HEK293T (cell line): ENCODE data around the gene CLSTN3.
A peak's percentile ranks its signal among the peaks of the same experiment; 100 is the strongest.

Experiments
- CTCF ChIA-PET: fragments of 350-600 bp; formaldehyde crosslinking; extraction: SDS; loops from one replicate; lab custom pipeline; 2021; ENCODE audit warnings: antibody characterized with exemption, inconsistent platforms; lab: Yijun Ruan, JAX
- POLR2A ChIA-PET: fragments of 350-600 bp; formaldehyde crosslinking; extraction: SDS; loops from one replicate; lab custom pipeline; 2020; ENCODE audit warnings: antibody characterized with exemption, inconsistent platforms; lab: Yijun Ruan, JAX
- DNase-seq: peaks from one replicate; pipeline ENCODE4 v3.0.0; 2012; ENCODE audit warnings: mixed read lengths; ENCODE audit errors: extremely low spot score
- ARNT ChIP-seq: fragments of 450-650 bp; IDR thresholded peaks from 2 replicates; pipeline ENCODE4 v1.6.1; 2017; ENCODE audit warnings: mild to moderate bottlenecking
- BHLHE40 ChIP-seq: fragments of 450-650 bp; IDR thresholded peaks from 2 replicates; pipeline ENCODE4 v1.6.1; 2016; ENCODE audit warnings: mild to moderate bottlenecking, moderate library complexity, borderline replicate concordance
- CTBP1 ChIP-seq: fragments of 450-650 bp; IDR thresholded peaks from 2 replicates; pipeline ENCODE4 v1.6.1; 2016; ENCODE audit warnings: borderline replicate concordance
- ELF4 ChIP-seq: fragments of 450-650 bp; IDR thresholded peaks from 2 replicates; pipeline ENCODE4 v1.6.1; 2017; ENCODE audit warnings: antibody characterized with exemption
- FOXA1 ChIP-seq: fragments of 450-650 bp; IDR thresholded peaks from 2 replicates; pipeline ENCODE4 v1.6.1; 2016; ENCODE audit warnings: mild to moderate bottlenecking
- FOXK2 ChIP-seq: fragments of 450-650 bp; IDR thresholded peaks from 2 replicates; pipeline ENCODE4 v1.6.1; 2016; ENCODE audit warnings: mild to moderate bottlenecking
- FOXM1 ChIP-seq: fragments of 450-650 bp; IDR thresholded peaks from 2 replicates; pipeline ENCODE4 v1.6.1; 2017; ENCODE audit warnings: mild to moderate bottlenecking, borderline replicate concordance
- HDGF ChIP-seq: fragments of 450-650 bp; IDR thresholded peaks from 2 replicates; pipeline ENCODE4 v1.6.1; 2017; ENCODE audit warnings: antibody characterized with exemption, borderline replicate concordance
- L3MBTL2 ChIP-seq: fragments of 450-650 bp; conservative IDR thresholded peaks from 2 replicates; pipeline ENCODE4 v1.6.1; 2016; ENCODE audit warnings: mild to moderate bottlenecking
- LEF1 ChIP-seq: fragments of 450-650 bp; IDR thresholded peaks from 2 replicates; pipeline ENCODE4 v1.6.1; 2017; ENCODE audit warnings: mild to moderate bottlenecking, borderline replicate concordance
- NFRKB ChIP-seq: fragments of 450-650 bp; IDR thresholded peaks from 2 replicates; pipeline ENCODE4 v1.6.1; 2016; ENCODE audit warnings: mild to moderate bottlenecking, moderate library complexity
- PKNOX1 ChIP-seq: fragments of 450-650 bp; IDR thresholded peaks from 2 replicates; pipeline ENCODE4 v1.6.1; 2016
- SP1 ChIP-seq: fragments of 450-650 bp; IDR thresholded peaks from 2 replicates; pipeline ENCODE4 v1.6.1; 2017
- SUZ12 ChIP-seq: fragments of 450-650 bp; IDR thresholded peaks from 2 replicates; pipeline ENCODE4 v1.6.1; 2016; ENCODE audit warnings: mild to moderate bottlenecking
- TARDBP ChIP-seq: fragments of 450-650 bp; IDR thresholded peaks from 2 replicates; pipeline ENCODE4 v1.6.1; 2016
- ZNF384 ChIP-seq: fragments of 450-650 bp; IDR thresholded peaks from 2 replicates; pipeline ENCODE4 v1.6.1; 2016

CLSTN3 gene

GRCh38 chr12:7107636-7108002 is 22.6 kb upstream of the CLSTN3 start:
- ChIA-PET CTCF (interaction anchor here (0.5 to 0.7 kb wide), 3 partner anchors 141 to 735 kb away, joined by 3 to 5 read pairs (median 3); no protein-coding TSS in a partner anchor), POLR2A (interaction anchor here (1.3 to 3.1 kb wide), 4 partner anchors 8 to 256 kb away, joined by 4 to 27 read pairs (median 5); partner anchors contain the start of genes C12orf57, RNU7-1 and USP5)
- TF ChIP-seq HDGF (no peak), SP1 (no peak), FOXA1 (no peak)
- DNase-seq, result no peak

- ChIA-PET POLR2A (interaction anchor here (0.6 to 3.1 kb wide), 6 partner anchors 8 to 257 kb away, joined by 3 to 27 read pairs (median 4); partner anchors contain the start of genes C12orf57, RNU7-1, TPI1 and USP5), CTCF (interaction anchor here (0.5 to 1.0 kb wide), 6 partner anchors 17 to 734 kb away, joined by 3 to 5 read pairs (median 3); no protein-coding TSS in a partner anchor)
- no peak for TF ChIP-seq NFRKB
- no peak for TF ChIP-seq FOXA1
- TF ChIP-seq SUZ12, result no peak
- TF ChIP-seq ZNF384, result no peak
- TF ChIP-seq BHLHE40, result no peak
- no peak for TF ChIP-seq FOXM1
- TF ChIP-seq FOXK2, result no peak
- TF ChIP-seq ELF4, result no peak
- no peak for TF ChIP-seq PKNOX1
- TF ChIP-seq L3MBTL2, result no peak
- TF ChIP-seq TARDBP, result no peak
- no peak for TF ChIP-seq HDGF
- no peak for TF ChIP-seq ARNT
- no peak for TF ChIP-seq CTBP1
- TF ChIP-seq LEF1, result no peak
- TF ChIP-seq SP1, result no peak
- DNase-seq, result no peak
These were observed 22.0 kb upstream of the CLSTN3 start for GRCh38 chr12:7108003-7108795.

- peak; percentile 80 for DNase-seq
- CTCF ChIA-PET, result interaction anchor here (0.6 to 1.0 kb wide), 5 partner anchors 16 to 144 kb away, joined by 3 to 5 read pairs (median 3); no protein-coding TSS in a partner anchor
- POLR2A ChIA-PET, result interaction anchor here (0.6 to 3.1 kb wide), 6 partner anchors 9 to 242 kb away, joined by 3 to 27 read pairs (median 4); partner anchors contain the start of genes C12orf57, RNU7-1 and TPI1
- TF ChIP-seq ELF4, result no peak
These were observed 21.2 kb upstream of the CLSTN3 start, which contains the start of gene C1RL for GRCh38 chr12:7108796-7109571. TSS of gene C1RL (minus strand) at chr12:7109214. CDS start at chr12:7109180, 34 bp downstream.

GRCh38 chr12:7109572-7109920 is 20.6 kb upstream of the CLSTN3 start:
- CTCF ChIA-PET, result interaction anchor here (1.0 kb wide), 1 partner anchor 145 kb away, joined by 4 read pairs; no protein-coding TSS in a partner anchor
- POLR2A ChIA-PET, result interaction anchor here (1.2 to 3.1 kb wide), 2 partner anchors 13 to 165 kb away, joined by 3 to 27 read pairs; partner anchors contain the start of genes C12orf57 and RNU7-1
- DNase-seq, result no peak
- TF ChIP-seq FOXM1 (no peak), SUZ12 (no peak), PKNOX1 (no peak), ARNT (no peak), FOXA1 (no peak), L3MBTL2 (no peak), NFRKB (no peak), SP1 (no peak), LEF1 (no peak), BHLHE40 (no peak)

- DNase-seq, result no peak
- TF ChIP-seq FOXM1 (no peak), FOXK2 (no peak)
- ChIA-PET POLR2A (interaction anchor here (4.5 kb wide), 1 partner anchor 167 kb away, joined by 46 read pairs; the partner anchor contains the start of genes C12orf57 and RNU7-1), CTCF (interaction anchor here (2.1 kb wide), 1 partner anchor 149 kb away, joined by 7 read pairs; no protein-coding TSS in a partner anchor)
These were observed 19.5 kb upstream of the CLSTN3 start for GRCh38 chr12:7110661-7111060.

- ChIA-PET CTCF (interaction anchor here (0.6 to 2.1 kb wide), 7 partner anchors 9 to 187 kb away, joined by 3 to 7 read pairs (median 3); partner anchors contain the start of gene C1S), POLR2A (interaction anchor here (1.7 to 4.5 kb wide), 2 partner anchors 168 to 240 kb away, joined by 5 to 46 read pairs; partner anchors contain the start of genes C12orf57, RNU7-1 and SPSB2)
- DNase-seq, result no peak
- TF ChIP-seq L3MBTL2 (no peak), TARDBP (no peak), NFRKB (no peak), ARNT (no peak), ZNF384 (no peak), SP1 (no peak), FOXK2 (no peak), SUZ12 (no peak), ELF4 (no peak), FOXA1 (no peak), CTBP1 (no peak), LEF1 (no peak)
These were observed 18.1 kb upstream of the CLSTN3 start for GRCh38 chr12:7112041-7112440.
